ENCODE data around the gene DGCR2. TPM values are rescaled to one million over a fixed set of nuclear protein-coding genes. Genes with fewer than 3 reads are reported as not detected.

DGCR2 gene
- total and polyA plus RNA-seq, 3 donors from 2014 or later, result 64.6 to 106 (median 89.5) TPM

- no peak for TF ChIP-seq POLR2A (IDR thresholded peaks at IDR 0.05)
- TF ChIP-seq, protein P1, sequence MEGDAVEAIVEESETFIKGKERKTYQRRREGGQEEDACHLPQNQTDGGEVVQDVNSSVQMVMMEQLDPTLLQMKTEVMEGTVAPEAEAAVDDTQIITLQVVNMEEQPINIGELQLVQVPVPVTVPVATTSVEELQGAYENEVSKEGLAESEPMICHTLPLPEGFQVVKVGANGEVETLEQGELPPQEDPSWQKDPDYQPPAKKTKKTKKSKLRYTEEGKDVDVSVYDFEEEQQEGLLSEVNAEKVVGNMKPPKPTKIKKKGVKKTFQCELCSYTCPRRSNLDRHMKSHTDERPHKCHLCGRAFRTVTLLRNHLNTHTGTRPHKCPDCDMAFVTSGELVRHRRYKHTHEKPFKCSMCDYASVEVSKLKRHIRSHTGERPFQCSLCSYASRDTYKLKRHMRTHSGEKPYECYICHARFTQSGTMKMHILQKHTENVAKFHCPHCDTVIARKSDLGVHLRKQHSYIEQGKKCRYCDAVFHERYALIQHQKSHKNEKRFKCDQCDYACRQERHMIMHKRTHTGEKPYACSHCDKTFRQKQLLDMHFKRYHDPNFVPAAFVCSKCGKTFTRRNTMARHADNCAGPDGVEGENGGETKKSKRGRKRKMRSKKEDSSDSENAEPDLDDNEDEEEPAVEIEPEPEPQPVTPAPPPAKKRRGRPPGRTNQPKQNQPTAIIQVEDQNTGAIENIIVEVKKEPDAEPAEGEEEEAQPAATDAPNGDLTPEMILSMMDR (IDR thresholded peaks at IDR 0.05), result no peak
- Histone ChIP-seq H3K27ac (no peak overlapping the region), H3K9me3 (no peaks in the 10 kb centered on the region), H3K27me3 (no peaks in the 10 kb centered on the region), H3K4me3 (no peak overlapping the region), H3K4me1 (no peaks in the 10 kb centered on the region), H3K36me3 (ENCODE audit: low read depth, missing control alignments) (no peaks in the 10 kb centered on the region)
- 77 to 85% methylated on average over 6 of the region's 6 CpGs for WGBS, 2 donors
- no peak for DNase-seq
- intact Hi-C loops (cut with DNase I; ENCODE audit: low total_unique reads), result no loop called here
Measured at GRCh38 chr22:18999416-18999815, 122.8 kb downstream of the DGCR2 start.

GRCh38 chr22:18999008-18999407, 123.2 kb downstream of the DGCR2 start:
- Histone ChIP-seq H3K27me3 (no peaks in the 10 kb centered on the region), H3K36me3 (ENCODE audit: low read depth, missing control alignments) (no peaks in the 10 kb centered on the region), H3K4me1 (no peaks in the 10 kb centered on the region), H3K4me3 (no peak overlapping the region), H3K9me3 (no peaks in the 10 kb centered on the region), H3K27ac (no peak overlapping the region)
- 32 to 39% methylated on average over 12 of the region's 12 CpGs for WGBS, 2 donors
- no peak for DNase-seq
- TF ChIP-seq, protein P1 (IDR thresholded peaks at IDR 0.05), result peak in 1 of 3 experiments; percentile 15
- TF ChIP-seq POLR2A (IDR thresholded peaks at IDR 0.05), result no peak
- intact Hi-C loops (cut with DNase I; ENCODE audit: low total_unique reads), result no loop called here

- WGBS, 2 donors, result 29 to 55% methylated on average over 19 to 22 of the region's 22 CpGs
- H3K27ac ChIP-seq, result no peak overlapping the region
- no peaks in the 10 kb centered on the region for H3K4me1 ChIP-seq
Measured at GRCh38 chr22:18997925-18998315, 124.3 kb downstream of the DGCR2 start.

DNA sequence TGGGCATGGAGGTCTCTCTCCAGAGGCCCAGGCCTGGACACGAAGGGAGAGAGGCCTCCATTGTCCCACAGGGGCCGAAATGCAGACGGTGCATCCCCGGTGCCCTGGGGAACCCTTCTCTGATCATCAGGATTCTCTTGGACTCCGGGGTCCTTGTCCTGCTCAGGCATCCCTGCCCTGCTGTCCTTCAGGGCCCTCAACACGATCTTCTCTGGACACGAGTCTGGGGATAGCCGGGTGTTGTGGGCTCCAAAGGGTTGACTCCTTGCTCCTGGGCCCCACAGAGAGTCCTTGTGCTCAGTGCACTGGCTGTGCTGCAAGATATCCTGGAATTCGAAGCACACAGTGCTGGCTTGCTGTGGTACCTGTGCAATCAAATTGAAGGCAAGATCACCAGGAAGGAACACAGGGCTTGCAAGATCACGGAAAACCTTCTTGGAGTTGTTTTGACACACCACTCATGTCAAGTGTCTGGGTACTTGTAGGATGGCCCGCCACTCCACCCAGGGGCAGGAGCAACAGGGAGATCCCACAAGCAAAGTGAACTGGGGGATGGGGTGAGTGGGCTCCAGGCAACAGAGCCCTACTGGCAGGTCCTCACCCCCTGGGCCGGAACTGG, 124.8 kb downstream of the DGCR2 start:
- no peak overlapping the region for H3K4me3 ChIP-seq
- H3K36me3 ChIP-seq (ENCODE audit: low read depth, missing control alignments), result no peaks in the 10 kb centered on the region
- H3K4me1 ChIP-seq, result no peaks in the 10 kb centered on the region
- intact Hi-C loops (cut with DNase I; ENCODE audit: low total_unique reads), result no loop called here
- no peak overlapping the region for H3K27ac ChIP-seq
- H3K9me3 ChIP-seq, result no peaks in the 10 kb centered on the region
- DNase-seq, result no peak
- H3K27me3 ChIP-seq, result no peaks in the 10 kb centered on the region
- 79 to 87% methylated on average over 11 to 12 of the region's 12 CpGs for WGBS, 2 donors
- TF ChIP-seq POLR2A (IDR thresholded peaks at IDR 0.05), result no peak
- TF ChIP-seq, protein P1 (IDR thresholded peaks at IDR 0.05), result no peak

More at GRCh38 chr22:18997925-18998315, 124.3 kb downstream of the DGCR2 start:
- no peaks in the 10 kb centered on the region for H3K9me3 ChIP-seq
- no peaks in the 10 kb centered on the region for H3K36me3 ChIP-seq (ENCODE audit: low read depth, missing control alignments)
- TF ChIP-seq POLR2A (IDR thresholded peaks at IDR 0.05), result no peak
- TF ChIP-seq, protein P1 (IDR thresholded peaks at IDR 0.05), result no peak
- H3K4me3 ChIP-seq, result peak overlapping the region in 1 of 2 donors; percentile 13
- H3K27me3 ChIP-seq, result no peaks in the 10 kb centered on the region
- DNase-seq, result no peak
- intact Hi-C loops (cut with DNase I; ENCODE audit: low total_unique reads), result no loop called here

- no peaks in the 10 kb centered on the region for H3K9me3 ChIP-seq
- H3K27me3 ChIP-seq, result no peaks in the 10 kb centered on the region
- TF ChIP-seq, protein P1 (IDR thresholded peaks at IDR 0.05), result no peak
- no peak for TF ChIP-seq POLR2A (IDR thresholded peaks at IDR 0.05)
- H3K27ac ChIP-seq, result no peak overlapping the region
- intact Hi-C loops (cut with DNase I; ENCODE audit: low total_unique reads), result no loop called here
- 84% methylated on average over 9 of the region's 9 CpGs for WGBS, 2 donors
- H3K4me3 ChIP-seq, result no peak overlapping the region
- H3K36me3 ChIP-seq (ENCODE audit: low read depth, missing control alignments), result no peaks in the 10 kb centered on the region
- DNase-seq, result no peak
- H3K4me1 ChIP-seq, result no peaks in the 10 kb centered on the region
Measured at GRCh38 chr22:18996376-18996900, 125.8 kb downstream of the DGCR2 start.
